ENCODE results near the gene ATG16L1. TPM values are rescaled to one million over a fixed set of nuclear protein-coding genes. Genes with fewer than 3 reads are reported as not detected.

Gene ATG16L1
- total RNA-seq, 1 experiment from 2014 or later: 43.2 TPM

DNA sequence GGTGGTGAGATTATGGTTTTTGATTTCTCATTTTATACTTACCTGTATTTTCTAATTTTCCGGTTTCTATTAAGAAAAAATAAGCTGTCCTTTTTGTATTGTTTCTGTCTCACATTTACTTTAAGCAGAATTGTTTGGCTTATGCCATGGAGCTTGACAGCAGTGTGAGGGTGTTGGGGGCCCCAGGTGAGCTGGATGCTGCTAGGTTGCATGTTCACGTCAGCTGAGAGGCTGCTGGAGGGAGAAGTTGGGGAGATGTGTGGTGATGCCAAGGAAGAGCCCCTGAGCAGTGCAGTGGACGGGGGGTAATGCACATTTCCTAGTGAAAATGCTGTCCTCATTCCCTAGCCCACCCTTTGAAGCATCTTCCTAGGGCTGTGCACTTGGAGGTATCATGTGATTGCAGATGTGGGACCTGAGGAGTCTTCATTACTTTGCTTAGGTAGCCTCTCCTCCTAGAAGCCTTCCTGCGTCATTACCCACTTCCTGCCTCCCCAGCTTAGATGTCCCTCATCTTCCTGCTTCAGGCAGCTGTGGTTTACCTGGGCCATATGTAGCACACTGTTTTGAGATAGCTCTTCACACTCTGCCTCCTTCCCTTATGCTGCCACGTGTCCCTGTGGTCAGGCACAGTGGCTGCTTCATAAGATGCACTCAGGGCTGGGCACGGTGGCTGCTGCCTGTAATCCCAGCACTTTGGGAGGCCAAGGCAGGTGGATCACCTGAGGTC lies 16.2 kb downstream of the ATG16L1 start:
- Histone ChIP-seq H3K9me3 (ENCODE audit: low read depth, low read length, poor library complexity, severe bottlenecking) (no peaks in the 10 kb centered on the region), H3K4me1 (ENCODE audit: insufficient read depth, low read length, poor library complexity, severe bottlenecking) (no peaks in the 10 kb centered on the region), H3K27ac (ENCODE audit: low read depth, low read length, poor library complexity, severe bottlenecking) (no peak overlapping the region), H3K4me3 (ENCODE audit: low read depth, low read length, poor library complexity, severe bottlenecking) (no peak overlapping the region), H3K36me3 (ENCODE audit: insufficient read depth, low read length, poor library complexity, severe bottlenecking) (peaks cover 90% of the 10 kb centered on the region), H3K27me3 (replicated peaks; ENCODE audit: insufficient read depth, low read depth, low read length, poor library complexity) (no peaks in the 10 kb centered on the region)
- CTCF ChIA-PET: no interaction called here
- no TSS peak for BruUV-seq (replicated peaks)
- POLR2A ChIA-PET (ENCODE audit: low non-redundant PET): no interaction called here
- DNase-seq (ENCODE audit: low spot score): no peak
- intact Hi-C loops (cut with micrococcal nuclease; ENCODE audit: unreplicated experiment): no loop called here
- no peak for TF ChIP-seq EZH2 (IDR thresholded peaks at IDR 0.05; ENCODE audit: borderline replicate concordance, low read depth, low read length, poor library complexity, severe bottlenecking)
- TF ChIP-seq, protein P1, sequence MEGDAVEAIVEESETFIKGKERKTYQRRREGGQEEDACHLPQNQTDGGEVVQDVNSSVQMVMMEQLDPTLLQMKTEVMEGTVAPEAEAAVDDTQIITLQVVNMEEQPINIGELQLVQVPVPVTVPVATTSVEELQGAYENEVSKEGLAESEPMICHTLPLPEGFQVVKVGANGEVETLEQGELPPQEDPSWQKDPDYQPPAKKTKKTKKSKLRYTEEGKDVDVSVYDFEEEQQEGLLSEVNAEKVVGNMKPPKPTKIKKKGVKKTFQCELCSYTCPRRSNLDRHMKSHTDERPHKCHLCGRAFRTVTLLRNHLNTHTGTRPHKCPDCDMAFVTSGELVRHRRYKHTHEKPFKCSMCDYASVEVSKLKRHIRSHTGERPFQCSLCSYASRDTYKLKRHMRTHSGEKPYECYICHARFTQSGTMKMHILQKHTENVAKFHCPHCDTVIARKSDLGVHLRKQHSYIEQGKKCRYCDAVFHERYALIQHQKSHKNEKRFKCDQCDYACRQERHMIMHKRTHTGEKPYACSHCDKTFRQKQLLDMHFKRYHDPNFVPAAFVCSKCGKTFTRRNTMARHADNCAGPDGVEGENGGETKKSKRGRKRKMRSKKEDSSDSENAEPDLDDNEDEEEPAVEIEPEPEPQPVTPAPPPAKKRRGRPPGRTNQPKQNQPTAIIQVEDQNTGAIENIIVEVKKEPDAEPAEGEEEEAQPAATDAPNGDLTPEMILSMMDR (conservative IDR thresholded peaks at IDR 0.05; ENCODE audit: low read depth, low read length): no peak

DNA sequence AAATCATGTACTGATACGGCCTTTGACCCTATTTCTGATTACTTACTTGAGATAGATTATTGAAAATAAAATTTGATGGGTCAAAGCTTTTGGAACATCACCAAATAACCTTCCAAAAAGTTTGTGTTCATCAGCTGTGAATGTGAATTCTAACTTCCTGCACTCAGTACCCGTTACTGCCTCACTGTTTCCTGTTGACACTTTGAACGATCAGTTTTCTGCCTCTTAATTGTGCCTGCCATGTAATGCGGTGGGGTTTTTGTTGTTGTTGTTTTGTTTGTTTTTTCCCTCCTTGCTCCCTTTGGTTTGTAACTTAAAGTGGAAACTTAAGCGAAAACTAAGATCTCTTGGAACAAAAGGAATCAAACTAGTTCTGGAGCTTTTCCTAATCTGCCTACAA lies 18.9 kb downstream of the ATG16L1 start:
- Histone ChIP-seq H3K36me3 (ENCODE audit: insufficient read depth, low read length, poor library complexity, severe bottlenecking) (peaks cover 89% of the 10 kb centered on the region), H3K4me3 (ENCODE audit: low read depth, low read length, poor library complexity, severe bottlenecking) (no peak overlapping the region), H3K9me3 (ENCODE audit: low read depth, low read length, poor library complexity, severe bottlenecking) (no peaks in the 10 kb centered on the region), H3K27ac (ENCODE audit: low read depth, low read length, poor library complexity, severe bottlenecking) (no peak overlapping the region), H3K4me1 (ENCODE audit: insufficient read depth, low read length, poor library complexity, severe bottlenecking) (no peaks in the 10 kb centered on the region), H3K27me3 (replicated peaks; ENCODE audit: insufficient read depth, low read depth, low read length, poor library complexity) (no peaks in the 10 kb centered on the region)
- intact Hi-C loops (cut with micrococcal nuclease; ENCODE audit: unreplicated experiment): no loop called here
- BruUV-seq (replicated peaks): no TSS peak
- CTCF ChIA-PET: no interaction called here
- no peak for DNase-seq (ENCODE audit: low spot score)
- POLR2A ChIA-PET (ENCODE audit: low non-redundant PET): no interaction called here
- no peak for TF ChIP-seq EZH2 (IDR thresholded peaks at IDR 0.05; ENCODE audit: borderline replicate concordance, low read depth, low read length, poor library complexity, severe bottlenecking)
- TF ChIP-seq, protein P1 (conservative IDR thresholded peaks at IDR 0.05; ENCODE audit: low read depth, low read length): no peak

DNA sequence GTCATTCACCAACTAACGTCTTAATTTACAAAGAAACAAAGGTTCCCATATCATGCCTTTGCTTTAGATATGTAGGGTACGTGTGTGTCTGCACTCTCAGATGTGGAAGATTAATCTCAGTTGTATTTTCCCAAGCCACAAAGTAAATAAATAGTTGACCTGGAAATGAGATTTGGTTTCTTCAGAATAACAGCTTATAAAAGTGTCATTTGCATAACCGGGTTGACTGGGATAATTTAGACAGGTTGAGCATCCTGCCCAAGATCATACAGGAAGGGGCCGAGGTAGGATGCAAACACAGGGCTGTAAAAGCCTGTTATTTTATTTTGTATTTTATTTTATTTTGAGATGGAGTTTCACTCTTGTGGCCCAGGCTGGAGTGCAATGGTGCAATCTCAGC lies 19.5 kb downstream of the ATG16L1 start:
- BruUV-seq (replicated peaks): no TSS peak

More for the DNA sequence above, 19.5 kb downstream of the ATG16L1 start:
- Histone ChIP-seq H3K36me3 (ENCODE audit: insufficient read depth, low read length, poor library complexity, severe bottlenecking) (peaks cover 87% of the 10 kb centered on the region), H3K9me3 (ENCODE audit: low read depth, low read length, poor library complexity, severe bottlenecking) (no peaks in the 10 kb centered on the region), H3K4me3 (ENCODE audit: low read depth, low read length, poor library complexity, severe bottlenecking) (no peak overlapping the region), H3K27me3 (replicated peaks; ENCODE audit: insufficient read depth, low read depth, low read length, poor library complexity) (no peaks in the 10 kb centered on the region), H3K4me1 (ENCODE audit: insufficient read depth, low read length, poor library complexity, severe bottlenecking) (no peaks in the 10 kb centered on the region), H3K27ac (ENCODE audit: low read depth, low read length, poor library complexity, severe bottlenecking) (no peak overlapping the region)
- intact Hi-C loops (cut with micrococcal nuclease; ENCODE audit: unreplicated experiment): no loop called here
- POLR2A ChIA-PET (ENCODE audit: low non-redundant PET): no interaction called here
- TF ChIP-seq, protein P1 (conservative IDR thresholded peaks at IDR 0.05; ENCODE audit: low read depth, low read length): no peak
- no peak for TF ChIP-seq EZH2 (IDR thresholded peaks at IDR 0.05; ENCODE audit: borderline replicate concordance, low read depth, low read length, poor library complexity, severe bottlenecking)
- CTCF ChIA-PET: no interaction called here
- no peak for DNase-seq (ENCODE audit: low spot score)
